H1 (cell line): ENCODE results near the gene PSMC5. TPM values are rescaled to one million over a fixed set of nuclear protein-coding genes. Genes with fewer than 3 reads are reported as not detected.

ENCODE experiments used
- CTCF ChIA-PET: fragments of 300-600 bp; sonication (Branson Sonifier 250); formaldehyde crosslinking; loops from one replicate; lab custom pipeline; 2021; ENCODE audit not compliant: partially characterized antibody; lab: Charles Lee
- POLR2A ChIA-PET: fragments of 300-600 bp; sonication (Branson Sonifier 250); formaldehyde crosslinking; loops from one replicate; lab custom pipeline; 2021; ENCODE audit warnings: inconsistent platforms; ENCODE audit not compliant: partially characterized antibody; lab: Charles Lee
- DNase-seq, 2 experiments: peaks; one replicate each; pipeline versions ENCODE4 v3.0.0 to v3.0.0-alpha.2; 2010 to 2022; ENCODE audit warnings: low spot score in 2 of 2, low read depth in 1 of 2, mixed read lengths in 1 of 2
- FAIRE-seq: peaks from 2 replicates; lab custom pipeline; 2011; peaks lifted over from hg19 to GRCh38; lab: Jason Lieb, UNC
- H2AFZ ChIP-seq: 2 replicates; pipeline ENCODE4 v1.8.1; 2012; ENCODE audit warnings: low read length, inconsistent platforms
- H2AK5ac ChIP-seq: 2 replicates; pipeline ENCODE4 v1.6.1; 2013; ENCODE audit warnings: low read depth, low read length
- H2BK120ac ChIP-seq: replicated peaks from 2 replicates; pipeline ENCODE3; 2013; ENCODE audit warnings: low read depth, low read length, inconsistent platforms
- H2BK12ac ChIP-seq: 2 replicates; pipeline ENCODE4 v1.6.1; 2013; ENCODE audit warnings: low read depth, low read length
- H2BK15ac ChIP-seq: 2 replicates; pipeline ENCODE4 v1.6.1; 2013; ENCODE audit warnings: low read length
- H2BK20ac ChIP-seq: 2 replicates; pipeline ENCODE4 v1.6.1; 2013; ENCODE audit warnings: low read length
- H2BK5ac ChIP-seq: 2 replicates; pipeline ENCODE4 v1.6.1; 2013; ENCODE audit warnings: low read depth, low read length
- H3K14ac ChIP-seq: 2 replicates; pipeline ENCODE4 v1.6.1; 2013; ENCODE audit warnings: inconsistent platforms; ENCODE audit not compliant: insufficient read length
- H3K18ac ChIP-seq: 2 replicates; pipeline ENCODE4 v1.6.1; 2013; ENCODE audit warnings: low read length; ENCODE audit errors: extremely low read depth
- H3K23ac ChIP-seq: 2 replicates; pipeline ENCODE4 v1.6.1; 2013; ENCODE audit warnings: inconsistent platforms; ENCODE audit not compliant: insufficient read length
- H3K23me2 ChIP-seq: 2 replicates; pipeline ENCODE4 v1.6.1; 2013; ENCODE audit warnings: low read depth, low read length
- H3K27ac ChIP-seq: 2 replicates; pipeline ENCODE4 v1.6.1; 2011; ENCODE audit warnings: low read depth, low read length, inconsistent platforms
- H3K27me3 ChIP-seq, 4 experiments: replicated peaks in 1 of 4; 1 replicate in 1 of 4; 2 replicates in 3 of 4; pipeline versions ENCODE4 v1.6.1 to v1.8.1; 2011 to 2013; ENCODE audit warnings: low read length in 3 of 4, mild to moderate bottlenecking in 3 of 4, inconsistent platforms in 2 of 4, mixed read lengths in 2 of 4, moderate library complexity in 1 of 4; ENCODE audit not compliant: control insufficient read depth in 3 of 4, insufficient read depth in 3 of 4; ENCODE audit errors: extremely low read depth in 1 of 4
- H3K36me3 ChIP-seq, 4 experiments: 2 replicates each; pipeline versions ENCODE4 v1.6.1 to v1.8.1; 2011 to 2013; ENCODE audit warnings: mild to moderate bottlenecking in 4 of 4, low read length in 3 of 4, moderate library complexity in 2 of 4, control low read depth in 1 of 4, inconsistent platforms in 1 of 4; ENCODE audit not compliant: insufficient read depth in 4 of 4, control insufficient read depth in 2 of 4
- H3K4ac ChIP-seq: replicated peaks from 2 replicates; pipeline ENCODE3; 2013; ENCODE audit warnings: low read length, low read depth, mixed read lengths, inconsistent platforms; ENCODE audit not compliant: insufficient read length
- H3K4me1 ChIP-seq, 4 experiments: replicated peaks in 1 of 4; 1 replicate in 1 of 4; 2 replicates in 3 of 4; pipeline versions ENCODE4 v1.6.1 to v1.8.1; 2011 to 2013; ENCODE audit warnings: low read length in 3 of 4, inconsistent platforms in 2 of 4, mixed read lengths in 1 of 4; ENCODE audit not compliant: insufficient read depth in 4 of 4, control insufficient read depth in 3 of 4
- H3K4me2 ChIP-seq, 2 experiments: 2 replicates each; pipeline versions ENCODE4 v1.6.1 to v1.8.1; 2011 to 2013; ENCODE audit warnings: low read depth in 2 of 2, low read length in 2 of 2, control low read depth in 1 of 2, inconsistent platforms in 1 of 2, mild to moderate bottlenecking in 1 of 2; ENCODE audit not compliant: insufficient read depth in 1 of 2
- H3K4me3 ChIP-seq, 4 experiments: fragments of 200-600, 300-600 bp in 1 of 4; sonication (generic), shearing (Covaris generic), sonication (Bioruptor Twin) in 1 of 4; 2 replicates each; pipeline versions ENCODE4 v1.5.1 to v1.8.1; 2011 to 2016; ENCODE audit warnings: low read length in 4 of 4, low read depth in 3 of 4, control low read depth in 2 of 4, inconsistent platforms in 2 of 4, mild to moderate bottlenecking in 2 of 4, mixed read lengths in 1 of 4, moderate library complexity in 1 of 4; ENCODE audit not compliant: insufficient read depth in 2 of 4; ENCODE audit errors: extremely low read depth in 1 of 4
- H3K56ac ChIP-seq: replicated peaks from 2 replicates; pipeline ENCODE3; 2013; ENCODE audit warnings: low read depth, mild to moderate bottlenecking, mixed read lengths, low read length, inconsistent platforms; ENCODE audit not compliant: insufficient read length
- H3K79me1 ChIP-seq: 2 replicates; pipeline ENCODE4 v1.6.1; 2013; ENCODE audit warnings: low read depth, low read length, control low read depth
- H3K79me2 ChIP-seq, 2 experiments: 2 replicates each; pipeline versions ENCODE4 v1.6.1 to v1.8.1; 2012 to 2013; ENCODE audit warnings: low read length in 2 of 2, mild to moderate bottlenecking in 2 of 2, inconsistent platforms in 1 of 2; ENCODE audit not compliant: insufficient read depth in 2 of 2, control insufficient read depth in 1 of 2
- H3K9ac ChIP-seq, 4 experiments: replicated peaks in 1 of 4; 1 replicate in 1 of 4; 2 replicates in 3 of 4; pipeline versions ENCODE4 v1.6.1 to v1.8.1; 2011 to 2013; ENCODE audit warnings: low read depth in 3 of 4, low read length in 3 of 4, control low read depth in 2 of 4, mild to moderate bottlenecking in 2 of 4, moderate library complexity in 2 of 4, inconsistent platforms in 1 of 4; ENCODE audit errors: extremely low read depth in 1 of 4
- H3K9me3 ChIP-seq, 2 experiments: 2 replicates each; pipeline versions ENCODE4 v1.6.1 to v1.8.1; 2012 to 2013; ENCODE audit warnings: mild to moderate bottlenecking in 2 of 2, moderate library complexity in 2 of 2, control low read depth in 1 of 2, inconsistent platforms in 1 of 2, low read depth in 1 of 2, low read length in 1 of 2, mixed read lengths in 1 of 2; ENCODE audit not compliant: insufficient read depth in 2 of 2
- H4K20me1 ChIP-seq, 2 experiments: replicated peaks in 1 of 2; 2 replicates each; pipeline versions ENCODE3 to v1.8.1; 2011 to 2013; ENCODE audit warnings: inconsistent platforms in 2 of 2, low read length in 2 of 2, mild to moderate bottlenecking in 1 of 2; ENCODE audit not compliant: insufficient read depth in 2 of 2, control insufficient read depth in 1 of 2
- H4K5ac ChIP-seq: 2 replicates; pipeline ENCODE4 v1.6.1; 2013; ENCODE audit warnings: low read length, low read depth, mixed read lengths, inconsistent platforms; ENCODE audit not compliant: insufficient read length
- H4K8ac ChIP-seq: 2 replicates; pipeline ENCODE4 v1.8.0; 2013; ENCODE audit warnings: mild to moderate bottlenecking, moderate library complexity, low read length, inconsistent platforms; ENCODE audit not compliant: insufficient read depth; ENCODE audit errors: extremely low read depth
- H4K91ac ChIP-seq: replicated peaks from 2 replicates; pipeline ENCODE3; 2013; ENCODE audit warnings: low read length, mixed read lengths, inconsistent platforms; ENCODE audit not compliant: insufficient read length
- CBX5 ChIP-seq: fragments of 300-800, 300-1000 bp; sonication (generic); IDR thresholded peaks from 2 replicates; pipeline ENCODE4 v1.7.1; 2016; ENCODE audit warnings: antibody characterized with exemption, low read length, low read depth
- JUND ChIP-seq: IDR thresholded peaks from 2 replicates; pipeline ENCODE4 v1.6.1; 2011; ENCODE audit warnings: mild to moderate bottlenecking, improper control_type of control experiment, low read length
- POLR2AphosphoS5 ChIP-seq: IDR thresholded peaks from 2 replicates; pipeline ENCODE4 v1.6.1; 2011; ENCODE audit warnings: low read depth, low read length
- RNF2 ChIP-seq: fragments of 200-900, 300-1000 bp; sonication (generic); IDR thresholded peaks from 2 replicates; pipeline ENCODE4 v1.7.1; 2016; ENCODE audit warnings: borderline replicate concordance, low read depth, mild to moderate bottlenecking, antibody characterized with exemption, low read length; ENCODE audit not compliant: poor library complexity, severe bottlenecking; ENCODE audit errors: missing control alignments
- SIN3A ChIP-seq, 2 experiments: IDR thresholded peaks in 1 of 2; conservative IDR thresholded peaks in 1 of 2; 2 replicates each; pipeline ENCODE4 v1.6.1; 2011 to 2012; ENCODE audit warnings: low read length in 2 of 2, improper control_type of control experiment in 1 of 2, low read depth in 1 of 2, mild to moderate bottlenecking in 1 of 2
- TAF1 ChIP-seq: IDR thresholded peaks from 2 replicates; pipeline ENCODE4 v1.6.1; 2011; ENCODE audit warnings: mild to moderate bottlenecking, low read depth, low read length
- TAF7 ChIP-seq: optimal IDR thresholded peaks from 2 replicates; pipeline ENCODE3; 2011; ENCODE audit warnings: low read depth, mild to moderate bottlenecking, inconsistent platforms, low read length, moderate library complexity, borderline replicate concordance
- WGBS, 2 experiments: shearing (Covaris generic) in 1 of 2; methylation state at CpG; one replicate each; pipeline versions ENCODE4 v1.1.6 to v1.1.7; 2013 to 2015; ENCODE audit warnings: low lambda C conversion rate in 2 of 2, mixed read lengths in 2 of 2, inconsistent platforms in 1 of 2, low coverage in 1 of 2, missing lambda C conversion rate in 1 of 2; ENCODE audit not compliant: insufficient replicate concordance in 2 of 2, insufficient coverage in 1 of 2, insufficient read length in 1 of 2; ENCODE audit errors: extremely low coverage in 1 of 2, missing lambda C conversion rate in 1 of 2; 5-methylcytosine and 5-hydroxymethylcytosine counted together
- polyA plus RNA-seq, 7 experiments: library from polyadenylated mRNA; depleted of rRNA in 3 of 7; stranded (reverse) in 5 of 7; unstranded in 2 of 7; fragments of >200 nt in 5 of 7; fragments of 200-250 nt in 2 of 7; gene quantifications; 1 replicate in 5 of 7; 2 replicates in 1 of 7; 4 replicates in 1 of 7; pipeline versions ENCODE4 v1.2.1 to v1.2.3, GENCODE V29; 2011 to 2013; ENCODE audit warnings: missing spikeins in 2 of 7, mixed read lengths in 2 of 7
- total RNA-seq: library from RNA; stranded (reverse); fragmentation: NEBNext Ultra II Directional; extraction: Animal tissue kit (Norgen Biotek cat#: 25700); gene quantifications from 2 replicates; pipeline ENCODE4 v1.2.1, GENCODE V29; 2021

PSMC5 gene
- total and polyA plus RNA-seq, 2 of the 8 experiments (the other 6 are each of a cell fraction or from before 2014, with no cell fraction given) = 172 to 180 TPM

GRCh38 chr17:63816123-63816522 lies 11.1 kb upstream of the PSMC5 start:
- POLR2A ChIA-PET = interaction anchor here (1.4 to 32.3 kb wide), 4 partner anchors 12 to 54 kb away, joined by 4 to 593 read pairs (median 244); partner anchors contain the start of genes CCDC47, DDX42, FTSJ3 and PSMC5
- no peak overlapping the region for H3K9ac ChIP-seq
- FAIRE-seq (no peak), DNase-seq (no peak)
- no peak overlapping the region for H2BK20ac ChIP-seq
- no peak overlapping the region for H2BK12ac ChIP-seq
- no peak overlapping the region for H4K91ac ChIP-seq
- no peak overlapping the region for H3K27ac ChIP-seq
- no peak overlapping the region for H3K4me2 ChIP-seq
- no peaks in the 10 kb centered on the region for H3K79me2 ChIP-seq
- H4K8ac ChIP-seq = no peak overlapping the region
- TF ChIP-seq CBX5 (no peak), JUND (no peak), TAF7 (no peak), RNF2 (no peak), SIN3A (conservative IDR thresholded peaks at IDR 0.05 in 1 of 2, IDR thresholded peaks at IDR 0.05 in 1 of 2; ENCODE audit: low read depth in 1 of 2, low read length in 2 of 2) (no peak), POLR2AphosphoS5 (no peak), TAF1 (no peak)
- H4K5ac ChIP-seq = no peak overlapping the region
- H2BK5ac ChIP-seq = no peak overlapping the region
- H2AK5ac ChIP-seq = no peak overlapping the region
- no peak overlapping the region for H3K4ac ChIP-seq
- H3K36me3 ChIP-seq = peaks cover 59 to 97% (median 92%) of the 10 kb centered on the region in 4 experiments
- WGBS, 2 experiments = 91% methylated on average over 2 of the region's 2 CpGs; no CpG with 5 or more reads in 1 of the 2 experiments
- no peaks in the 10 kb centered on the region for H3K4me1 ChIP-seq
- peaks cover 7 to 27% of the 10 kb centered on the region in 2 experiments for H4K20me1 ChIP-seq
- no peak overlapping the region for H3K18ac ChIP-seq
- H3K23ac ChIP-seq = no peak overlapping the region
- H3K9me3 ChIP-seq = no peaks in the 10 kb centered on the region
- no peaks in the 10 kb centered on the region for H3K23me2 ChIP-seq
- H2BK15ac ChIP-seq = no peak overlapping the region
- CTCF ChIA-PET = interaction anchor here (0.6 to 1.2 kb wide), 6 partner anchors 9 to 25 kb away, joined by 3 to 4 read pairs (median 3); no protein-coding TSS in a partner anchor
- H2BK120ac ChIP-seq = no peak overlapping the region
- H3K14ac ChIP-seq = no peak overlapping the region
- H3K56ac ChIP-seq = no peak overlapping the region
- no peaks in the 10 kb centered on the region; the same call in none of the 2 replicates for H3K79me1 ChIP-seq
- H3K4me3 ChIP-seq = no peak overlapping the region
- no peak overlapping the region for H2AFZ ChIP-seq
- H3K27me3 ChIP-seq = no peaks in the 10 kb centered on the region
